Raji (cell line): Measurements from ENCODE around the gene GYG1.

Source experiments
- POLR2A ChIP-seq: IDR thresholded peaks from 2 replicates; pipeline ENCODE4 v1.6.1; 2011; ENCODE audit warnings: low read depth, low read length, control low read depth; ENCODE audit not compliant: insufficient read depth

The GYG1 gene

GRCh38 chr3:149023951-149024350, 32.6 kb downstream of the GYG1 start:
- TF ChIP-seq POLR2A: no peak

GRCh38 chr3:149026718-149027117, 35.4 kb downstream of the GYG1 start:
- TF ChIP-seq POLR2A: no peak

GRCh38 chr3:149031096-149031495, 39.8 kb downstream of the GYG1 start:
- TF ChIP-seq POLR2A: no peak

- TF ChIP-seq POLR2A: no peak
Measured at GRCh38 chr3:149037684-149038083, 46.3 kb downstream of the GYG1 start.

GRCh38 chr3:149038322-149038721, 47.0 kb downstream of the GYG1 start:
- TF ChIP-seq POLR2A: no peak

GRCh38 chr3:149042789-149043386, 51.5 kb downstream of the GYG1 start:
- no peak for TF ChIP-seq POLR2A

GRCh38 chr3:149044339-149045083, 53.2 kb downstream of the GYG1 start:
- no peak for TF ChIP-seq POLR2A

GRCh38 chr3:149055575-149055974, 64.2 kb downstream of the GYG1 start:
- no peak for TF ChIP-seq POLR2A

GRCh38 chr3:149058198-149058597, 66.9 kb downstream of the GYG1 start:
- no peak for TF ChIP-seq POLR2A

- TF ChIP-seq POLR2A: no peak
Measured at GRCh38 chr3:149058602-149059001, 67.3 kb downstream of the GYG1 start.

- TF ChIP-seq POLR2A: no peak
Measured at GRCh38 chr3:149061776-149062175, 70.4 kb downstream of the GYG1 start.

- TF ChIP-seq POLR2A: no peak
Measured at GRCh38 chr3:149067883-149068282, 76.5 kb downstream of the GYG1 start.
